ENCODE data around the gene ATP2B2. TPM values are rescaled to one million over a fixed set of nuclear protein-coding genes. Genes with fewer than 3 reads are reported as not detected.

Gene ATP2B2
- total and polyA plus RNA-seq, 2 donors from 2014 or later = 0.19 to 0.22 TPM

- TF ChIP-seq CTCF (IDR thresholded peaks at IDR 0.05; ENCODE audit: borderline replicate concordance, extremely low read depth, insufficient read depth) = no peak
- Histone ChIP-seq H3K4me3 (ENCODE audit: low read length in 3 of 3) (no peak overlapping the region), H3K9me3 (ENCODE audit: control insufficient read depth in 2 of 3, insufficient read depth in 1 of 3, low read length in 3 of 3) (no peaks in the 10 kb centered on the region), H3K4me1 (ENCODE audit: control insufficient read depth in 2 of 3, insufficient read depth in 2 of 3, low read depth in 1 of 3, low read length in 3 of 3) (peaks cover 0 to 3% (median 0%) of the 10 kb centered on the region in 3 donors), H3K9ac (ENCODE audit: low read length in 3 of 3) (no peak overlapping the region), H3K27ac (ENCODE audit: low read depth in 2 of 2, low read length in 2 of 2) (no peak overlapping the region), H3K27me3 (ENCODE audit: control insufficient read depth, insufficient read depth, low read length) (no peaks in the 10 kb centered on the region), H3K36me3 (ENCODE audit: control insufficient read depth in 2 of 3, insufficient read depth in 3 of 3, low read length in 3 of 3) (no peaks in the 10 kb centered on the region)
- DNase-seq (no peak), FAIRE-seq (no peak)
- intact Hi-C loops (cut with DNase I) = no loop called here
These were observed 165.9 kb downstream of the ATP2B2 start for GRCh38 chr3:10339376-10339955.

GRCh38 chr3:10338591-10339353 is 166.6 kb downstream of the ATP2B2 start:
- Histone ChIP-seq H3K27ac (ENCODE audit: low read depth in 2 of 2, low read length in 2 of 2) (no peak overlapping the region), H3K9ac (ENCODE audit: low read length in 3 of 3) (no peak overlapping the region), H3K27me3 (ENCODE audit: control insufficient read depth, insufficient read depth, low read length) (no peaks in the 10 kb centered on the region), H3K4me1 (ENCODE audit: control insufficient read depth in 2 of 3, insufficient read depth in 2 of 3, low read depth in 1 of 3, low read length in 3 of 3) (peaks cover 0 to 3% (median 0%) of the 10 kb centered on the region in 3 donors), H3K9me3 (ENCODE audit: control insufficient read depth in 2 of 3, insufficient read depth in 1 of 3, low read length in 3 of 3) (no peaks in the 10 kb centered on the region), H3K4me3 (ENCODE audit: low read length in 3 of 3) (no peak overlapping the region), H3K36me3 (ENCODE audit: control insufficient read depth in 2 of 3, insufficient read depth in 3 of 3, low read length in 3 of 3) (no peaks in the 10 kb centered on the region)
- TF ChIP-seq CTCF (IDR thresholded peaks at IDR 0.05; ENCODE audit: borderline replicate concordance, extremely low read depth, insufficient read depth) = no peak
- FAIRE-seq (no peak), DNase-seq (no peak)
- intact Hi-C loops (cut with DNase I) = no loop called here

- no peaks in the 10 kb centered on the region for H3K9me3 ChIP-seq (ENCODE audit: control insufficient read depth in 2 of 3, insufficient read depth in 1 of 3, low read length in 3 of 3)
- intact Hi-C loops (cut with DNase I) = no loop called here
- no peak overlapping the region for H3K9ac ChIP-seq (ENCODE audit: low read length in 3 of 3)
- no peak for DNase-seq
- H3K27ac ChIP-seq (ENCODE audit: low read depth in 2 of 2, low read length in 2 of 2) = no peak overlapping the region
- no peak for FAIRE-seq
- H3K27me3 ChIP-seq (ENCODE audit: control insufficient read depth, insufficient read depth, low read length) = no peaks in the 10 kb centered on the region
- no peaks in the 10 kb centered on the region for H3K36me3 ChIP-seq (ENCODE audit: control insufficient read depth in 2 of 3, insufficient read depth in 3 of 3, low read length in 3 of 3)
- no peak overlapping the region for H3K4me3 ChIP-seq (ENCODE audit: low read length in 3 of 3)
- TF ChIP-seq CTCF (IDR thresholded peaks at IDR 0.05; ENCODE audit: borderline replicate concordance, extremely low read depth, insufficient read depth) = no peak
- H3K4me1 ChIP-seq (ENCODE audit: control insufficient read depth in 2 of 3, insufficient read depth in 2 of 3, low read depth in 1 of 3, low read length in 3 of 3) = peaks cover 0 to 3% (median 0%) of the 10 kb centered on the region in 3 donors
These were observed 167.3 kb downstream of the ATP2B2 start for GRCh38 chr3:10338164-10338470.

All from kidney (tissue), 14 donors.